HL-60 (cell line): Measurements from ENCODE around the gene GRID1.

Experiments used
- GABPA ChIP-seq: IDR thresholded peaks from 2 replicates; pipeline ENCODE4 v1.6.1; 2012; ENCODE audit warnings: low read depth
- POLR2AphosphoS5 ChIP-seq: IDR thresholded peaks from 2 replicates; pipeline ENCODE4 v1.6.1; 2012; ENCODE audit warnings: low read depth
- TF ChIP-seq, protein P1 (sequence below): IDR thresholded peaks from one replicate; pipeline ENCODE4 v1.5.1; 2011; ENCODE audit warnings: low read length, control low read depth, inconsistent platforms; ENCODE audit not compliant: insufficient read depth
- TF ChIP-seq, protein P2 (sequence below): IDR thresholded peaks from 2 replicates; pipeline ENCODE4 v1.6.1; 2012; ENCODE audit warnings: low read depth; ENCODE audit not compliant: insufficient replicate concordance

DNA sequence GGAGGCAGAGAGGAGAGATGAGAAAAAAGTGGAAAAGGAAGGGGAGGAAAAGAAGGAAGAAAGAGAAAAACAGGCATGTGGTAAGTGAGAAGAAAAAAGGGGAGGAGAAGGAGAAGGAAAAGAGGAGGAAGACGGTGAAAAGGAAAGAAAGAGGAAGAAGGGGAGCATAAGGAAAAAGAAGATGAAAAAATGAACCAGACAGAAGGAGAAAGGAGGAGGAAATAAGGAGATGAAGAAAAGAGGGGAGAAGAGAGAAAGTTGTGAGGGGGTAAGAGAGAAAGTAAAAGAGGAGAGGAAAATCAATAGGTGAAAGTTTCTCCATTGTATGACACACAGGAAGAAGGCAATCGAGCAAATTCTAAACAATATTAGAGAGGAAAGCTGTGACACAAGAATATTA is 663.8 kb downstream of the GRID1 start:
- no peak for TF ChIP-seq POLR2AphosphoS5
- TF ChIP-seq, protein P1, sequence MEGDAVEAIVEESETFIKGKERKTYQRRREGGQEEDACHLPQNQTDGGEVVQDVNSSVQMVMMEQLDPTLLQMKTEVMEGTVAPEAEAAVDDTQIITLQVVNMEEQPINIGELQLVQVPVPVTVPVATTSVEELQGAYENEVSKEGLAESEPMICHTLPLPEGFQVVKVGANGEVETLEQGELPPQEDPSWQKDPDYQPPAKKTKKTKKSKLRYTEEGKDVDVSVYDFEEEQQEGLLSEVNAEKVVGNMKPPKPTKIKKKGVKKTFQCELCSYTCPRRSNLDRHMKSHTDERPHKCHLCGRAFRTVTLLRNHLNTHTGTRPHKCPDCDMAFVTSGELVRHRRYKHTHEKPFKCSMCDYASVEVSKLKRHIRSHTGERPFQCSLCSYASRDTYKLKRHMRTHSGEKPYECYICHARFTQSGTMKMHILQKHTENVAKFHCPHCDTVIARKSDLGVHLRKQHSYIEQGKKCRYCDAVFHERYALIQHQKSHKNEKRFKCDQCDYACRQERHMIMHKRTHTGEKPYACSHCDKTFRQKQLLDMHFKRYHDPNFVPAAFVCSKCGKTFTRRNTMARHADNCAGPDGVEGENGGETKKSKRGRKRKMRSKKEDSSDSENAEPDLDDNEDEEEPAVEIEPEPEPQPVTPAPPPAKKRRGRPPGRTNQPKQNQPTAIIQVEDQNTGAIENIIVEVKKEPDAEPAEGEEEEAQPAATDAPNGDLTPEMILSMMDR = no peak
- TF ChIP-seq, protein P2, sequence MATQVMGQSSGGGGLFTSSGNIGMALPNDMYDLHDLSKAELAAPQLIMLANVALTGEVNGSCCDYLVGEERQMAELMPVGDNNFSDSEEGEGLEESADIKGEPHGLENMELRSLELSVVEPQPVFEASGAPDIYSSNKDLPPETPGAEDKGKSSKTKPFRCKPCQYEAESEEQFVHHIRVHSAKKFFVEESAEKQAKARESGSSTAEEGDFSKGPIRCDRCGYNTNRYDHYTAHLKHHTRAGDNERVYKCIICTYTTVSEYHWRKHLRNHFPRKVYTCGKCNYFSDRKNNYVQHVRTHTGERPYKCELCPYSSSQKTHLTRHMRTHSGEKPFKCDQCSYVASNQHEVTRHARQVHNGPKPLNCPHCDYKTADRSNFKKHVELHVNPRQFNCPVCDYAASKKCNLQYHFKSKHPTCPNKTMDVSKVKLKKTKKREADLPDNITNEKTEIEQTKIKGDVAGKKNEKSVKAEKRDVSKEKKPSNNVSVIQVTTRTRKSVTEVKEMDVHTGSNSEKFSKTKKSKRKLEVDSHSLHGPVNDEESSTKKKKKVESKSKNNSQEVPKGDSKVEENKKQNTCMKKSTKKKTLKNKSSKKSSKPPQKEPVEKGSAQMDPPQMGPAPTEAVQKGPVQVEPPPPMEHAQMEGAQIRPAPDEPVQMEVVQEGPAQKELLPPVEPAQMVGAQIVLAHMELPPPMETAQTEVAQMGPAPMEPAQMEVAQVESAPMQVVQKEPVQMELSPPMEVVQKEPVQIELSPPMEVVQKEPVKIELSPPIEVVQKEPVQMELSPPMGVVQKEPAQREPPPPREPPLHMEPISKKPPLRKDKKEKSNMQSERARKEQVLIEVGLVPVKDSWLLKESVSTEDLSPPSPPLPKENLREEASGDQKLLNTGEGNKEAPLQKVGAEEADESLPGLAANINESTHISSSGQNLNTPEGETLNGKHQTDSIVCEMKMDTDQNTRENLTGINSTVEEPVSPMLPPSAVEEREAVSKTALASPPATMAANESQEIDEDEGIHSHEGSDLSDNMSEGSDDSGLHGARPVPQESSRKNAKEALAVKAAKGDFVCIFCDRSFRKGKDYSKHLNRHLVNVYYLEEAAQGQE = no peak
- TF ChIP-seq GABPA = no peak
